Heart left ventricle (tissue), 16 donors: ENCODE measurements around the gene AFAP1L1. TPM values are rescaled to one million over a fixed set of nuclear protein-coding genes. Genes with fewer than 3 reads are reported as not detected.

Experiments
- ATAC-seq, 4 donors: fragments of 200-7000 bp; cut with Tn5 transposase; one replicate each; pipeline ENCODE4 v1.9.1; 2020 to 2022; ENCODE audit warnings: moderate library complexity in 4 of 4, mild to moderate bottlenecking in 3 of 4, moderate number of reproducible peaks in 1 of 4
- DNase-seq, 5 donors: peaks; one replicate each; pipeline ENCODE4 v3.0.0-alpha.2; 2020
- H3K27ac ChIP-seq, 12 donors: fragments of 200-600 bp; sonication (generic) in 4 of 12; one replicate each; pipeline versions ENCODE4 v1.5.0 to v1.8.0; 2016 to 2022; ENCODE audit warnings: mild to moderate bottlenecking in 2 of 12
- H3K27me3 ChIP-seq, 9 donors: fragments of 200-600 bp; sonication (generic) in 2 of 9; one replicate each; pipeline versions ENCODE4 v1.5.1 to v1.8.0; 2016 to 2022; ENCODE audit warnings: mild to moderate bottlenecking in 3 of 9
- H3K36me3 ChIP-seq, 9 donors: fragments of 200-600 bp; sonication (generic) in 2 of 9; one replicate each; pipeline versions ENCODE4 v1.5.0 to v1.8.0; 2018 to 2022; ENCODE audit warnings: mild to moderate bottlenecking in 2 of 9
- H3K4me1 ChIP-seq, 12 donors: fragments of 200-600 bp; sonication (generic) in 4 of 12; one replicate each; pipeline versions ENCODE4 v1.5.0 to v1.8.0; 2016 to 2022; ENCODE audit warnings: mild to moderate bottlenecking in 3 of 12
- H3K4me3 ChIP-seq, 12 donors: fragments of 200-600 bp; sonication (generic) in 4 of 12; one replicate each; pipeline versions ENCODE4 v1.5.0 to v1.8.0; 2017 to 2022; ENCODE audit warnings: mild to moderate bottlenecking in 9 of 12, moderate library complexity in 4 of 12
- H3K9me3 ChIP-seq, 12 donors: fragments of 200-600 bp; sonication (generic) in 4 of 12; one replicate each; pipeline versions ENCODE4 v1.5.0 to v1.8.0; 2016 to 2022; ENCODE audit warnings: mild to moderate bottlenecking in 1 of 12
- POLR2A ChIP-seq, 2 donors: fragments of 450-650 bp; IDR thresholded peaks; one replicate each; pipeline ENCODE4 v1.6.1; 2017; ENCODE audit warnings: antibody characterized with exemption in 2 of 2, mild to moderate bottlenecking in 2 of 2, moderate library complexity in 2 of 2
- WGBS, 4 donors: extraction: QIAGEN DNeasy Blood & Tissue Kit in 2 of 4; methylation state at CpG; one replicate each; pipeline versions ENCODE4 v1.1.5 to v1.1.7; 2013 to 2018; 5-methylcytosine and 5-hydroxymethylcytosine counted together
- intact Hi-C, 10 donors: fragments of 100-400 bp; cut with DNase I; formaldehyde crosslinking; loops; one replicate each; pipeline versions ENCODE4 v1.11.1 to v1.14.2; 2022
- polyA plus RNA-seq, 2 donors: library from polyadenylated mRNA; stranded (reverse); fragments of 200-250 nt; gene quantifications; one replicate each; pipeline ENCODE4 v1.2.3, GENCODE V29; 2013
- total RNA-seq, 9 donors: library from RNA; depleted of rRNA in 2 of 9; stranded (reverse); fragments of >200 nt in 2 of 9; fragmentation: NEBNext Ultra II Directional in 3 of 9; extraction: Animal tissue kit (Norgen Biotek cat#: 25700) in 3 of 9; gene quantifications; one replicate each; pipeline versions ENCODE4 v1.1.0 to v1.2.4, GENCODE V29; 2016 to 2023
- TF ChIP-seq, protein P1 (sequence below), 12 donors: fragments of 200-600 bp; sonication (generic) in 4 of 12; IDR thresholded peaks; one replicate each; pipeline versions ENCODE4 v1.5.0 to v1.8.0; 2018 to 2022; ENCODE audit warnings: antibody characterized with exemption in 12 of 12, mild to moderate bottlenecking in 5 of 12
- donor health status: ischemic (EF 13 %, LVEDD 7.1; RV severe dilation, severe dysfunction).
- donor health status: healthy with polysubstance abuse.
- donor health status: DM: no; HTN: yes; CAD: no.
- donor health status: DM: no; HTN: no; CAD: no.
- donor health status: ischemic (EF 25% LVEDD 6.9; RV normal size, moderate dysfunction).
- donor health status: ischemic (EF 25% LVEDD 5.7; RV mildly dilated, moderate dysfunction).
- donor health status: healthy.
- donor health status: DM: yes; HTN: yes; CAD: no.
- donor health status: ischemic (EF 35%, LVEDD 5.7; RV mildly dilated, moderate dysfunction).
- donor health status: nonischemic (EF 11% LVEDD 7.7; RV severe dilation, severe dysfunction).
- donor health status: DM: yes; HTN: yes; CAD: no.
- donor health status: PGD.
- donor health status: ischemic (EF 29% LVEDD 5.4; RV normal size, mild dysfunction).
- donor health status: nonischemic (EF 23%, LVEDD 6.1; RV moderate dilation, normal function).

The AFAP1L1 gene
- total and polyA plus RNA-seq, 11 donors, result 30.4 to 57.7 (median 45.0) TPM

DNA sequence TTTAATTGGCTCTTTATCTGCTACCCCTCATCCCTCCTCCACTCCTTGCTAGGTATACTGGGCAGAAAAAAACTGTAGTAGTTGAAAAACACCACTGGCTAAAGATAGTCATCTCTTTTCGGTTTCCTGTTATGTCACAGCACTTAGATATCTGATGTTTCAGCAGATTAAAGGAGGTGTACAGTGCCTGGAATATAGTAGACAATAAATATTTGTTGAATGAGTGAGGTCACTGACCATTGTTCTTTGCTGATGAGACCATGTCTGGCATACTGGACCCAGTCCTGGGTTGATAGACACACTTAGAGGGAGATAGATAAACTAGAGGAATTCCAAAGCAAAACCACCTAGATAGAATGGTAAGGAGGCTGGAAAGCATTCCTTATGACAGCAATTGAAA is 76.9 kb downstream of the AFAP1L1 start:
- no peak for ATAC-seq
- no peak for DNase-seq
- intact Hi-C loops, result loop anchor here in 3 of 10 donors (5.0 to 10.0 kb wide), 3 partner anchors 61 to 214 kb away; no protein-coding TSS in a partner anchor
- H3K4me3 ChIP-seq, result peak overlapping the region in 1 of 12 donors; percentile 6
- H3K27me3 ChIP-seq, result no peaks in the 10 kb centered on the region
- peaks cover 0 to 52% (median 18%) of the 10 kb centered on the region in 12 donors for H3K4me1 ChIP-seq
- TF ChIP-seq, protein P1, sequence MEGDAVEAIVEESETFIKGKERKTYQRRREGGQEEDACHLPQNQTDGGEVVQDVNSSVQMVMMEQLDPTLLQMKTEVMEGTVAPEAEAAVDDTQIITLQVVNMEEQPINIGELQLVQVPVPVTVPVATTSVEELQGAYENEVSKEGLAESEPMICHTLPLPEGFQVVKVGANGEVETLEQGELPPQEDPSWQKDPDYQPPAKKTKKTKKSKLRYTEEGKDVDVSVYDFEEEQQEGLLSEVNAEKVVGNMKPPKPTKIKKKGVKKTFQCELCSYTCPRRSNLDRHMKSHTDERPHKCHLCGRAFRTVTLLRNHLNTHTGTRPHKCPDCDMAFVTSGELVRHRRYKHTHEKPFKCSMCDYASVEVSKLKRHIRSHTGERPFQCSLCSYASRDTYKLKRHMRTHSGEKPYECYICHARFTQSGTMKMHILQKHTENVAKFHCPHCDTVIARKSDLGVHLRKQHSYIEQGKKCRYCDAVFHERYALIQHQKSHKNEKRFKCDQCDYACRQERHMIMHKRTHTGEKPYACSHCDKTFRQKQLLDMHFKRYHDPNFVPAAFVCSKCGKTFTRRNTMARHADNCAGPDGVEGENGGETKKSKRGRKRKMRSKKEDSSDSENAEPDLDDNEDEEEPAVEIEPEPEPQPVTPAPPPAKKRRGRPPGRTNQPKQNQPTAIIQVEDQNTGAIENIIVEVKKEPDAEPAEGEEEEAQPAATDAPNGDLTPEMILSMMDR (IDR thresholded peaks at IDR 0.05), result no peak
- TF ChIP-seq POLR2A (IDR thresholded peaks at IDR 0.05), result no peak
- no peaks in the 10 kb centered on the region for H3K9me3 ChIP-seq
- H3K36me3 ChIP-seq, result peaks cover 2 to 65% (median 59%) of the 10 kb centered on the region in 9 donors
- H3K27ac ChIP-seq, result peak overlapping the region in 5 of 12 donors; percentile 5 to 61 (median 25)
- WGBS, 4 donors, result 54 to 76% (median 65%) methylated on average over 1 of the region's 1 CpG

DNA sequence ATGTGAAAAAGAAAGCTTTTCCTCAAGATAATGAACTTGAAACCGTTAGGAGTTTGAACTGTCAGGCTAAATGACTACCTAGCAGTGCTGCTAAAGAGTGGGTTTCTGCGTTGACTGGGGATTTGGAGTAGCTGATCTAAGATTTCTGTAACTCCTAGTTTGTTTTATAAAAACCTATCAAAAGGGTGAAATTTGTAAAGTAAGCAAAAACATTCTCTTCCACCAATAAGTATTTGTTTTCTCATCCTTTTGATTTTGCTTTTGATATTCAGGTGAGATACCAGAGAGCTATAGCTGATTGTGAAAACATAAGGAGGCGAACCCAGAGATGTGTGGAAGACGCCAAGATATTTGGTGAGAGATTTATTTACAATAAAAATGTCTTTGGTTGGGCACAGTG is 77.7 kb downstream of the AFAP1L1 start:
- Histone ChIP-seq H3K27me3 (no peaks in the 10 kb centered on the region), H3K9me3 (no peaks in the 10 kb centered on the region), H3K36me3 (peaks cover 2 to 73% (median 67%) of the 10 kb centered on the region in 9 donors), H3K4me1 (peaks cover 0 to 44% (median 15%) of the 10 kb centered on the region in 12 donors), H3K4me3 (no peak overlapping the region), H3K27ac (peak overlapping the region in 2 of 12 donors; percentile 26 to 61)
- no peak for TF ChIP-seq POLR2A (IDR thresholded peaks at IDR 0.05)
- TF ChIP-seq, protein P1 (IDR thresholded peaks at IDR 0.05), result no peak
- ATAC-seq, result no peak
- DNase-seq, result no peak
- 84 to 90% (median 87%) methylated on average over 4 of the region's 4 CpGs for WGBS, 4 donors
- intact Hi-C loops, result loop anchor here in 3 of 10 donors (5.0 to 10.0 kb wide), 3 partner anchors 62 to 215 kb away; no protein-coding TSS in a partner anchor

DNA sequence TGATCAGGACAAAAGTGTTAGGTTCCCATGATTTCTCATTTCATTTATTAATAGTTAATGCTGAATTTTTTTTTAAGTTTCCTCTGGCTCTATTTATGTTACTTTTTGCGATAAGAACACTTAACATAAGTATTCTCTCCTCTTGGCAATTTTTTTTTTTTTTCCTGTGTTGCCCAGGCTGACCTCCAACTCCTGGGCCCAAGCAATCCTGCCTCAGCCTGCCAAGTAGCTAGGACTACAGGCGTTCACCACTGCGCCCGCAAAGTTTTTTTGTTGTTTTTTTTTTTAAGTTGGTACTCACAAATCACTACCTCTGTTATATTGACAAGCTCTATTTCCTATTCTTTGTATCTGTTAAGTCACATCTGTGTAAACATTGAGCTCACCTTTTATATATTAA is 80.5 kb downstream of the AFAP1L1 start:
- Histone ChIP-seq H3K4me1 (peaks cover 0 to 25% (median 5%) of the 10 kb centered on the region in 12 donors), H3K4me3 (no peak overlapping the region), H3K9me3 (no peaks in the 10 kb centered on the region), H3K27me3 (no peaks in the 10 kb centered on the region), H3K36me3 (peaks cover 2 to 82% (median 81%) of the 10 kb centered on the region in 9 donors), H3K27ac (peak overlapping the region in 7 of 12 donors; percentile 7 to 51 (median 33))
- ATAC-seq, result no peak
- DNase-seq, result no peak
- WGBS, 4 donors, result 43 to 62% (median 49%) methylated on average over 4 of the region's 4 CpGs
- intact Hi-C loops, result loop anchor here in 1 of 10 donors (10.0 kb wide), 1 partner anchor 227 kb away; no protein-coding TSS in a partner anchor
- TF ChIP-seq, protein P1 (IDR thresholded peaks at IDR 0.05), result no peak
- no peak for TF ChIP-seq POLR2A (IDR thresholded peaks at IDR 0.05)

DNA sequence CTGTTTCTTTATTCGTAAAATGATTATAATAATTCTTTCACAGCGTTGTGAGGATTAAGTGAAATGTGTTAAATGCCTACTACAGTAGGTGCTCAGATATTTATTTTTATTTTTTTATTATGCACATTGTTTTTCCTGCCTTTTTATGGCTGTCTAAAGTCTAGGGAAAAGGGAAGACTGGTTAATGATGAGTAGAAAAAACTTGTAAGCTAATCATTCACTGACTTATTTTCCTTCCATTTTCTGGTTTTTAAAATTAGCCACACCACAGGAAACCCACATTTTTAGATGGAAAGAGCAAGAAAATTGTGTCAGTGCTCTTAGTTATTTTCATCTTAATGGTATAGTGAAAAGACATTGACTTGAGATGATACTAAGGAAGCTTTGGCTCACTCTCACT is 82.3 kb downstream of the AFAP1L1 start:
- DNase-seq (no peak), ATAC-seq (no peak)
- Histone ChIP-seq H3K4me3 (no peak overlapping the region), H3K9me3 (no peaks in the 10 kb centered on the region), H3K36me3 (peaks cover 2 to 68% (median 64%) of the 10 kb centered on the region in 9 donors), H3K4me1 (peaks cover 0 to 23% (median 12%) of the 10 kb centered on the region in 12 donors), H3K27me3 (no peaks in the 10 kb centered on the region), H3K27ac (no peak overlapping the region)
- intact Hi-C loops, result loop anchor here in 1 of 10 donors (10.0 kb wide), 1 partner anchor 229 kb away; no protein-coding TSS in a partner anchor
- TF ChIP-seq POLR2A (IDR thresholded peaks at IDR 0.05), result no peak
- TF ChIP-seq, protein P1 (IDR thresholded peaks at IDR 0.05), result no peak
- WGBS, 4 donors, result 92 to 95% (median 93%) methylated on average over 2 of the region's 2 CpGs
